HG03520 (cell line): ENCODE results near the gene TSNAX.
"Not testable (repeated sequence)": the region's sequence is repeated elsewhere in the genome, so short reads cannot be mapped to it uniquely, and the experiment has no call there.

Experiments
- ATAC-seq: cut with Tn5 transposase; IDR thresholded peaks from one replicate; pipeline ENCODE4 v1.9.1; 2021; ENCODE audit warnings: mild to moderate bottlenecking, moderate library complexity; ENCODE audit not compliant: unreplicated experiment

Gene TSNAX

DNA sequence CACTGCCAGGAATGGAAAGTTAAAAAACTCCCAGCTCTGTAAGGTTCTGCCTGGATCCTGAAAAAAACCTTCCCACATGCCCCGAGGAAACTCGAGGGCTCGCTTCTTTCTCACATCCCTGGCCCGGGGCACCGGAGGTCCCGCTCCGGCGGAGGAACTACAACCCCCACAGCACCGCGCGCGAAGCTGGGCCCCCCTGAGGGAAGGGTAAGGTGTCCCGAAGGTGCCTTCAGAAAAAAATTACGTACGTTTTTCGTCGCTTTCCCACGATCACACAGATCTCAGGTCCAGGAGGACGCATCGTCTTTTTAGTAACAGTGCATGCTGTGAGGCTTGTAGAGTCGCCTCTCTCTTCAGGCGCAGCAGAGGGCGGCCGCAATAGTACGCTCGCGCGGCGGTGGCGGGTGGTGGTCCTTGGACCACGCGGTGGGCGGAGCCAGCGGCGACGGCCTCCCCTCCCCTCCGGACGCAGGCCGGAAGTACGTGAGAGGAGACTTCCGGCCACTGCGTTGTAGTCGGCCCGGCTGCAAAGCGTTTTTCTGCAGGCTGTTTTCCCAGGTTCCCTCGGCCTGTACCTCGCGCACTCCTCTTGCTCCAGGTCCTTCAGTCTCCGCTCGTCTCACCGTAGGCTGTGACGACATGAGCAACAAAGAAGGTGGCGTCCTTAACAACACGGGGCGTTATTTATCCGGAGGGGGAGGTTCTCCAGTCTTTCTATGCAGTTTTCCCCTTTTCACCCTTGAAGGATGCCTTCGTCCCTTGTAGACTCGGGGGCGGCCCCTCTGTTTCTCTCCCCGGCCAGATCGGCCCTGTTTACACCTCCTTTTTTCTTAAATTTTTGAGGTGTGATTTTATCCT is at the start of gene TSNAX:
TSNAX (plus strand) TSS at position 498 of the 858 bp plus-strand sequence; CDS start at position 640, 142 bp downstream.
- ATAC-seq, result peak; percentile 93

DNA sequence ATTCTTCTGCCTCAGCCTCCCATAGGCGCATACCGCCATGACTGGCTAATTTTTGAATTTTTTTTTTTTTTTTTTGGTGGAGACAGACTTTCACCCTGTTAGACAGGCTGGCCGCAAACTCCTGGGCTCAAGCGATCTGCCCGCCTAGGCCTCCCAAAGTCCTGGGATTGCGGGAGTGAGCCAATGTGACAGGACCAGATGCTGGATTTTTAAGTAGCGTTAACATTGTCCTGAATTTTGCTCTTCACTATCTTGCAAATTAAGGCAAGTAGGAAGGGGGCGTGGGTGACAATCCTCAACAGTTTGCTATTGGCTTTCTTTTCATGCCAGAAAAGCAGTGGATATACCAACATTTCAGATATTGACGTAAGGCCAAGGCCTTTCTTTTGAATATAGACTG is 49.7 kb upstream of the TSNAX start:
- ATAC-seq, result no peak

DNA sequence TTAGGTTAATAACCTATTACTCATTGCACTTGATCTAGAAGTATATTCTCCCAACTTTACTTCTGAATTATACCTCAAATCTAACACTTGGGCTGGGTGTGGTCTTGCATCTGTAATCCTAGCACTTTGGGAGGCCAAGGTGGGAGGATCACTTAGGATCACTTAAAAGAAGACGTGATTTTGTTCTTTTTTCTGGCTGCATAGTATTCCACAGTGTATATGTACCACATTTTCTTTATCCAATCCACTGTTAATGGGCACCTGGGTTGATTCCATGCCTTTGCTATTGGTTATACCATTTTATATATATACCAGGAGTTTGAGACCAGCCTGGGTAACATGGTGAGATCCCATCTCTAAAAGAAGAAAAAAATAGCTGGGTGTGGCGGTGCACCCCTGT is 48.5 kb upstream of the TSNAX start:
- ATAC-seq, result no peak

GRCh38 chr1:231481289-231481688 is 47.2 kb upstream of the TSNAX start:
- ATAC-seq, result no peak

GRCh38 chr1:231485029-231485784 is 43.3 kb upstream of the TSNAX start:
- ATAC-seq, result no peak

GRCh38 chr1:231487019-231487418 is 41.5 kb upstream of the TSNAX start:
- ATAC-seq, result no peak

DNA sequence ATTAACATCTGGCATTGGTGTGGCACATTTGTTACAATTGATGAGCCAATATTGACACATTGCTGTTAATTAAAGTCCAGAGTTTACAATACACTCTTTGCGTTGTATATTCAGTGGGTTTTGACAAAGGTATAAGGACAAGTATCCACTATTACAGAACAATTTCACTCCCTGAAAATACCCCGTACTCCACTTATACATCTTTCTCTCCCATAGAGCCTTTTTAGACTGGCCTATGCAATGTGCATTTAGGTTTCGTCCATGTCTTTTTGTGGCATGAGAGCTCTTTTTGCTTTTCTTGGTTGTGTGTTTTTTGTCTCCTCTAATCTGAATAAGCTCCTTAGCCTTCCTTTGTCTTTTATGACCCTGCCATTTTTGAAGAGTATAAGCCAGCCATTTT is 40.6 kb upstream of the TSNAX start:
- ATAC-seq, result no peak

DNA sequence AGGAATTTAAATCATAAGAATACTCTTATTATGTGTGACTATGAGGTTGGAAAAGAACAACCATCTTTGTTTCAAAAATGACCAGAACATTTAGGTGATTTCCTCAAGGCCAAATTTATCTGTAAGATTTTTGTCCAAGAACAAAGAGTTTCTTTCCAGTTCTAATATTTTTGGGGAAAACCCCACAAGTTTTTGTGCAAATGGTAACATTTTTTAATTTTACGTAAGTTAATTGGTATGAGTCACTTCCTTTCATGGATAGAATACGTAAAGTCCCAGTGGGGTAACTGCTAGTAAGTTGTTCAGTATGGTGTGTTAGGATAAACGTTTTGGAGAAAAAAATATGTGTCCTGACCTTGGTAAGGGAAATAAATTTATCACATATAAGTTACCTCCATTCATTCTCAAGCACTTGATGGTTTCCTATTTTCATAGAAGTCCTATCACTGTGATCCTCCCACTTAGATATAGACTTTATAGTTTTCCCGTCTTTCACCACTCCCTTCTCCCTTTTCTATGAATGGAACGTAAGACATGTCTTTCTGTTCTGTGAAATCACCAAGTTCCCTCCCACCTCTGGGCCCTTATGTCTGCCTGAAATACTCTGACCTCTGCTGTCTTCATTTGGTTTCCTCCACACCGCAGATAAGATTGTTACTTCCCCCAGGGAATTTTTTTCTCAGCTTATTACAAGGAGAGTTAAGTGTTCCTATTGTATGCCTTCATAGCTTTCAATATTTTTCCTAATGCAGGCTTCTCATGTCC is 34.9 kb upstream of the TSNAX start:
- no peak for ATAC-seq

- no peak for ATAC-seq
These were observed 33.9 kb upstream of the TSNAX start for GRCh38 chr1:231494439-231495110.

DNA sequence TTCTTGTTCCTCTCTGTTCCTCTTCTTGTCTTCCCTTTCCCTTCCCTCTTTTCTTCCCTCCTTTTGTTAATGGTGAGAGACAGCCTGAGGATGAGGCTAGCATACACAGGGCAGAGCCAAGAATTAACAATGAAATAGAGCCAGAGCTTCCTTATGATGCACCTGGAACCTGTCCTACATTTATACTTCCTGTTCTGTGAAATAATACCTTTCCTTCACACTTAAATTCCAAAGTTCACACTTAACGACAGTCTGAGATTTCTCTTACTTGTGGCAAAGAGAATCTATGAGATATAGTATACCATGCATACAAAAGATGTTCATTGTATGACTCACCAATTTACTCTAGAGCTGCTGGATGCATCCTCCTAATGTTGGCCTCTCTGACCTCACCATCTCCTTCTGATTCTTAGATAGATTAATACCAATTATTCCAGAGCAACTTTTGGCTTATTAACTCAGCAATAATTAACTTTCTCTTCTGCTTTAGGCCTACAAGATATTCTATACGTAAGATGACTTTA is 30.8 kb upstream of the TSNAX start:
- no peak for ATAC-seq

DNA sequence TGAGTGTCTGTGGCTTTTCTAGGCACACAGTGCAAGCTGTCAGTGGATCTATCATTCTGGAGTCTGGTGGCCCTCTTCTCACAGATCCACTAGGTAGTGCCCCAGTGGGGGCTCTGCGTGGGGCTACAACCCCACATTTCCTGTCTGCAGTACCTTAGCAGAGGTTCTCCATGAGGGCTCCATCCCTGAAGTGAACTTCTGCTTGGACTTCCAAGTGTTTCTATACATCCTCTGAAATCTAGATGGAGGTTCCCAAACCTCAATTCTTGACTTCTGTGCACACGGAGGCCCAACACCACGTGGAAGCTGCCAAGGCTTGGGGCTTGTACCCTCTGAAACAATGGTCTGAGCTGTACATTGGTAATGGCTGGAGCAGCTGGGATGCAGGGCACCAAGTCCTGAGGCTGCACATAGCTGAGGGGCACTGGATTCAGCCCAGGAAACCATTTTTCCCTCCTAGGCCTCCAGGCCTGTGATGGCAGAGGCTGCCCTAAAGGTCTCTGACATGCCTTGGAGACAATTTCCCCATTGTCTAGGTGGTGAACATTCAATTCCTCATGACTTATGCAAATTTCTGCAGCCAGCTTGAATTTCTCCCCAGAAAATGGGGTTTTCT is 29.2 kb upstream of the TSNAX start:
- no peak for ATAC-seq

DNA sequence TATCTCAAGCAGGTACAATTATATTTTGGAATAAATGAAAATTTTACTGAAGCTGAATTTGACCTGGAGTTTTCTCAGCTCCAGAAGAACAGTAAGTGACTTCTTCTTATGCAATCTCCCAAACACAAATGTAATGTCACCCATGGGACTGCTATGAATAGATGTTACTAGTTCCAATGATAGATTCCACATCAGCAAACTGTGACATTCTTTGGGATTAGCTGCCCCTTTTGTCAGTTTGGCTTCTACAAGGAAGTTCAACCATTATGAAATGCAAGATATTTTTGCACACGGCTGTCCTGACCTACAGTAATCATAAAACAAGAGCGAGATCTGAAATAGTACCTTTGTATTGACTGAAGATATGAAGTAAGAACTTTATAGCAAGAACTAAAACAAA is 27.8 kb upstream of the TSNAX start:
- no peak for ATAC-seq

DNA sequence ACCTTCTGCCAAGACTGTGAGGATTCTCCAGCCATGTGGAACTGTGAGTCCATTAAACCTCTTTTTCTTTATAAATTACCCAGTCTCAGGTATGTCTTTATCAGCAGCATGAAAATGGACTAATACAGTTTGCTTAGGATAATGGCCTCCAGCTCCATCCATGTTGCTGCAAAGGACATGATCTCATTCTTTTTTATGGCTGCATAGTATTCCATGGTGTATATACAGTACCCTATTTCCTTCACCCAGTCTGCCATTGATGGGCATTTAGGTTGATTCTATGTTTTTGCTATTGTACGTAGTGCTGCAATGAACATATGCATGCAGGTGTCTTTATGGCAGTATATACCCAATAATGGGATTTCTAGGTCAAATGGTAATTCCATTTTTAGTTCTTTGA is 25.3 kb upstream of the TSNAX start:
- not testable (repeated sequence) for ATAC-seq

- ATAC-seq, result peak; percentile 60
These were observed 20.8 kb upstream of the TSNAX start for GRCh38 chr1:231507476-231508355.

DNA sequence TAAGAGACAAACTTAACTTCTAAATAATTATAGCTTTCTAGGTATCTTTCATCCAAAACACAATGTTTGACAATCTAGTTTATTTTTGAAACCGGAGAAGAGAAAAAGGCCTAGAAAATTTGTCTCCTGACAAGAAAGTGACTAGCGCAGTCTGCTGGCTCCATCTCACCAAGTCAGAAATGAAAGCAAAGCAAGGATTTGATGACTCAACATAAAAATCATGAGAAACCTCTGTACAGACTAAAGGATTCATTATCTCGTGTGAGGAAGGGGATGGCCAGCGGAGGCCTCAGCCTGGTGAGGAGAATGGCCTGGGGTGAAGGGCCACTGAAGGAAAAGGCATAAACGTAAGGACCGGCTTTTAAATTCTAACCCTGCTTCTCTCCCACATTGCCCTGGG is 20.0 kb upstream of the TSNAX start:
- ATAC-seq, result no peak

DNA sequence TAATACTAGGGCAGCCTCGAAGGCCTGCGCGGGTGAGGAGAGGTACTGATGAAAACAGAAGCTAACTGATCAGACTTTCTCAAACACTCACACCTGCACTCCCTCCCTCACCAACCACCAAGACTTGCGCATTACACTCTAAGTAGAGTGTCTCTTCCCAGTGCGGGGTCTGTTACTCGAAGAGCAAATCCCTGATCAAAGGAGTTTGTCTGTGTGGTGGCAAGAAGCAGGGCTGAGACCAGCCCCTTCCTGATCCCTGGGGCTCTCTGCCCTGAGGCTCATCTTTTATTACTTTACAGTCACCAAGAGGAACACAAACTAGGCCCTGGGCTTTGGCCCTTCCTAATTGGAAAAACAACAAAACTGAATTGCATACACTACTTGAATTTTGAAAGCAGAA is 19.5 kb upstream of the TSNAX start:
- ATAC-seq, result no peak

GRCh38 chr1:231512147-231512698 is 16.2 kb upstream of the TSNAX start:
- no peak for ATAC-seq

- ATAC-seq, result no peak
These were observed 12.7 kb upstream of the TSNAX start for GRCh38 chr1:231515748-231516147.

- ATAC-seq, result no peak
These were observed 11.4 kb upstream of the TSNAX start for GRCh38 chr1:231517076-231517475.
